ENCODE measurements around the gene EMSY. TPM values are rescaled to one million over a fixed set of nuclear protein-coding genes. Genes with fewer than 3 reads are reported as not detected.

The EMSY gene
- total and polyA plus RNA-seq, 9 of the 15 experiments (the other 6 are each of a cell fraction or from before 2014, with no cell fraction given): 12.7 to 25.4 (median 17.9) TPM

DNA sequence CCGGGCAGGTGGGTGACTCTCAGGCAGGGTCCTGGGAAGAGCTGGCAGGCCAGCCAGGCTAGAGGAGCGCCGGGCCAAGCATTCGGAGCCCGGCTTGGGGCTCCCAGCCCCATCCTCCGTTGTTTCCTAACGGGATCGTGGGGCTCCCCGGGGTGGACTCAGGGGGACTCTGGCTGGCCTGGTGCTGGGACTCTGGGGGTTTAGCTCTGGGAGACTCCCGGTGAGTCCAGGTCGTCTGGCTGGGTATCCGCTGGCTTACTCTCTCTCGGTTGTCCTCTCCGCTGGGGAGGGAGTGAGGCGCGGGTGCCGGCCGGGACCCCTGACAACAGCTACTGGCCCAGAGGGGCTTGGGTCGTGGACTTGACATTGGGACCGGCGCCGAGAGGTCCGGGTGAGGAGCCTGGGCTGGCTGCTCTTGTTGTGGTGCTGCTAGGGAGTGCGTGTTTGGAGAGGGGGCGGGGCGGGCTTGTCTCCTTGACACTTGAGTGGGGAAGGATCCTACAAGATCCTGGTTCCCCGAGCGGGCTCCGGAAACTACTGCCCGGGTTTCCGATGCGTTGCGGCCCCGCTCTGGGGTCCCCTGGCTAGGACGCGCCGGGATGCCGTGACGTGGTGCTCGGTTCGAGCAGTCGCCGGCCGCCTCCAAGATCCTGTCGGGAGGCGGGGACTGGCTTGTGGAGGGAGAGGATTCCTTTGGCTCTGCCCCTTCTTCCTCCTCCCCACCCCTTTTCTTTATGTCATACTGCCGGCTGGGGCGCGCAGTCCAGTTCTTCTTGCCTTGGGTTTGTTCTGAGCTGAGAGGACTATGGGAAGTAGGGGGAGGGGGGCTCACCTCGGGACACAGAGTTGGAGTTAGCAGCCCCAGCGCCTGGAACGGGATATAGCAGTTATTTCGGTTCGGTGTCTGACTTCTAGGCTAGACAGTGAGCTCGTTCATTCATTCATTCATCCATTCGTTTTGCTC lies 585 bp downstream of the EMSY start (continued):
- TF ChIP-seq, protein P1, sequence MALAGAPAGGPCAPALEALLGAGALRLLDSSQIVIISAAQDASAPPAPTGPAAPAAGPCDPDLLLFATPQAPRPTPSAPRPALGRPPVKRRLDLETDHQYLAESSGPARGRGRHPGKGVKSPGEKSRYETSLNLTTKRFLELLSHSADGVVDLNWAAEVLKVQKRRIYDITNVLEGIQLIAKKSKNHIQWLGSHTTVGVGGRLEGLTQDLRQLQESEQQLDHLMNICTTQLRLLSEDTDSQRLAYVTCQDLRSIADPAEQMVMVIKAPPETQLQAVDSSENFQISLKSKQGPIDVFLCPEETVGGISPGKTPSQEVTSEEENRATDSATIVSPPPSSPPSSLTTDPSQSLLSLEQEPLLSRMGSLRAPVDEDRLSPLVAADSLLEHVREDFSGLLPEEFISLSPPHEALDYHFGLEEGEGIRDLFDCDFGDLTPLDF (CRISPR knock-in tag; IDR thresholded peaks at IDR 0.05): 0 out of 2 replicates have a peak, but pooled peaks have one; percentile 0
- TF ChIP-seq LARP7 (IDR thresholded peaks at IDR 0.05) (no peak), SMAD3 (CRISPR knock-in tag; conservative IDR thresholded peaks at IDR 0.05) (no peak), HCFC1 (IDR thresholded peaks at IDR 0.05; ENCODE audit: low read depth, low read length) (no peak), ZNF561 (CRISPR knock-in tag; conservative IDR thresholded peaks at IDR 0.05) (no peak), CC2D1A (IDR thresholded peaks at IDR 0.05) (no peak), ZKSCAN3 (CRISPR knock-in tag; IDR thresholded peaks at IDR 0.05) (no peak), POU5F1 (IDR thresholded peaks at IDR 0.05; ENCODE audit: borderline replicate concordance, low read depth, low read length, partially characterized antibody) (no peak)
- TF ChIP-seq, protein P2, sequence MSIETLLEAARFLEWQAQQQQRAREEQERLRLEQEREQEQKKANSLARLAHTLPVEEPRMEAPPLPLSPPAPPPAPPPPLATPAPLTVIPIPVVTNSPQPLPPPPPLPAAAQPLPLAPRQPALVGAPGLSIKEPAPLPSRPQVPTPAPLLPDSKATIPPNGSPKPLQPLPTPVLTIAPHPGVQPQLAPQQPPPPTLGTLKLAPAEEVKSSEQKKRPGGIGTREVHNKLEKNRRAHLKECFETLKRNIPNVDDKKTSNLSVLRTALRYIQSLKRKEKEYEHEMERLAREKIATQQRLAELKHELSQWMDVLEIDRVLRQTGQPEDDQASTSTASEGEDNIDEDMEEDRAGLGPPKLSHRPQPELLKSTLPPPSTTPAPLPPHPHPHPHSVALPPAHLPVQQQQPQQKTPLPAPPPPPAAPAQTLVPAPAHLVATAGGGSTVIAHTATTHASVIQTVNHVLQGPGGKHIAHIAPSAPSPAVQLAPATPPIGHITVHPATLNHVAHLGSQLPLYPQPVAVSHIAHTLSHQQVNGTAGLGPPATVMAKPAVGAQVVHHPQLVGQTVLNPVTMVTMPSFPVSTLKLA (conservative IDR thresholded peaks at IDR 0.05): peak; percentile 65 to 71
- TF ChIP-seq, protein P3, sequence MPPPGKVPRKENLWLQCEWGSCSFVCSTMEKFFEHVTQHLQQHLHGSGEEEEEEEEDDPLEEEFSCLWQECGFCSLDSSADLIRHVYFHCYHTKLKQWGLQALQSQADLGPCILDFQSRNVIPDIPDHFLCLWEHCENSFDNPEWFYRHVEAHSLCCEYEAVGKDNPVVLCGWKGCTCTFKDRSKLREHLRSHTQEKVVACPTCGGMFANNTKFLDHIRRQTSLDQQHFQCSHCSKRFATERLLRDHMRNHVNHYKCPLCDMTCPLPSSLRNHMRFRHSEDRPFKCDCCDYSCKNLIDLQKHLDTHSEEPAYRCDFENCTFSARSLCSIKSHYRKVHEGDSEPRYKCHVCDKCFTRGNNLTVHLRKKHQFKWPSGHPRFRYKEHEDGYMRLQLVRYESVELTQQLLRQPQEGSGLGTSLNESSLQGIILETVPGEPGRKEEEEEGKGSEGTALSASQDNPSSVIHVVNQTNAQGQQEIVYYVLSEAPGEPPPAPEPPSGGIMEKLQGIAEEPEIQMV (tag; conservative IDR thresholded peaks at IDR 0.05; ENCODE audit: low read depth): no peak
- TF ChIP-seq, protein P4, sequence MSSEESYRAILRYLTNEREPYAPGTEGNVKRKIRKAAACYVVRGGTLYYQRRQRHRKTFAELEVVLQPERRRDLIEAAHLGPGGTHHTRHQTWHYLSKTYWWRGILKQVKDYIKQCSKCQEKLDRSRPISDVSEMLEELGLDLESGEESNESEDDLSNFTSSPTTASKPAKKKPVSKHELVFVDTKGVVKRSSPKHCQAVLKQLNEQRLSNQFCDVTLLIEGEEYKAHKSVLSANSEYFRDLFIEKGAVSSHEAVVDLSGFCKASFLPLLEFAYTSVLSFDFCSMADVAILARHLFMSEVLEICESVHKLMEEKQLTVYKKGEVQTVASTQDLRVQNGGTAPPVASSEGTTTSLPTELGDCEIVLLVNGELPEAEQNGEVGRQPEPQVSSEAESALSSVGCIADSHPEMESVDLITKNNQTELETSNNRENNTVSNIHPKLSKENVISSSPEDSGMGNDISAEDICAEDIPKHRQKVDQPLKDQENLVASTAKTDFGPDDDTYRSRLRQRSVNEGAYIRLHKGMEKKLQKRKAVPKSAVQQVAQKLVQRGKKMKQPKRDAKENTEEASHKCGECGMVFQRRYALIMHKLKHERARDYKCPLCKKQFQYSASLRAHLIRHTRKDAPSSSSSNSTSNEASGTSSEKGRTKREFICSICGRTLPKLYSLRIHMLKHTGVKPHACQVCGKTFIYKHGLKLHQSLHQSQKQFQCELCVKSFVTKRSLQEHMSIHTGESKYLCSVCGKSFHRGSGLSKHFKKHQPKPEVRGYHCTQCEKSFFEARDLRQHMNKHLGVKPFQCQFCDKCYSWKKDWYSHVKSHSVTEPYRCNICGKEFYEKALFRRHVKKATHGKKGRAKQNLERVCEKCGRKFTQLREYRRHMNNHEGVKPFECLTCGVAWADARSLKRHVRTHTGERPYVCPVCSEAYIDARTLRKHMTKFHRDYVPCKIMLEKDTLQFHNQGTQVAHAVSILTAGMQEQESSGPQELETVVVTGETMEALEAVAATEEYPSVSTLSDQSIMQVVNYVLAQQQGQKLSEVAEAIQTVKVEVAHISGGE (CRISPR knock-in tag; IDR thresholded peaks at IDR 0.05): no peak
- TF ChIP-seq, protein P5, sequence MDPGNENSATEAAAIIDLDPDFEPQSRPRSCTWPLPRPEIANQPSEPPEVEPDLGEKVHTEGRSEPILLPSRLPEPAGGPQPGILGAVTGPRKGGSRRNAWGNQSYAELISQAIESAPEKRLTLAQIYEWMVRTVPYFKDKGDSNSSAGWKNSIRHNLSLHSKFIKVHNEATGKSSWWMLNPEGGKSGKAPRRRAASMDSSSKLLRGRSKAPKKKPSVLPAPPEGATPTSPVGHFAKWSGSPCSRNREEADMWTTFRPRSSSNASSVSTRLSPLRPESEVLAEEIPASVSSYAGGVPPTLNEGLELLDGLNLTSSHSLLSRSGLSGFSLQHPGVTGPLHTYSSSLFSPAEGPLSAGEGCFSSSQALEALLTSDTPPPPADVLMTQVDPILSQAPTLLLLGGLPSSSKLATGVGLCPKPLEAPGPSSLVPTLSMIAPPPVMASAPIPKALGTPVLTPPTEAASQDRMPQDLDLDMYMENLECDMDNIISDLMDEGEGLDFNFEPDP (CRISPR knock-in tag; IDR thresholded peaks at IDR 0.05): no peak

All from K562 (cell line).